NCI-H1105 treated with DMSO at 0.1 percent for 48 hours (cell line): ENCODE measurements around the gene PPIL1.
A peak's percentile ranks its signal among the peaks of the same experiment; 100 is the strongest.
"Not testable (repeated sequence)": the region's sequence is repeated elsewhere in the genome, so short reads cannot be mapped to it uniquely, and the experiment has no call there.

Experiments used
- DNase-seq: peaks from one replicate; lab custom pipeline; 2025; lab: John Stamatoyannopoulos, UW

Gene PPIL1

GRCh38 chr6:36874443-36875249, at the start of gene PPIL1:
Gene PPIL1 (minus strand): TSS chr6:36874803. CDS start chr6:36874772, 31 bp downstream.
- DNase-seq = peak; percentile 98

- DNase-seq = no peak
Measured at GRCh38 chr6:36924131-36924530, 49.5 kb upstream of the PPIL1 start.

- no peak for DNase-seq
Measured at GRCh38 chr6:36920546-36920945, 45.9 kb upstream of the PPIL1 start.

GRCh38 chr6:36920049-36920448, 45.4 kb upstream of the PPIL1 start:
- no peak for DNase-seq

- no peak for DNase-seq
Measured at GRCh38 chr6:36917541-36918193, 43.1 kb upstream of the PPIL1 start.

- no peak for DNase-seq
Measured at GRCh38 chr6:36916126-36916525, 41.5 kb upstream of the PPIL1 start.

- no peak for DNase-seq
Measured at GRCh38 chr6:36915599-36915998, 41.0 kb upstream of the PPIL1 start.

- DNase-seq = no peak
Measured at GRCh38 chr6:36914227-36914794, 39.7 kb upstream of the PPIL1 start.

GRCh38 chr6:36913082-36913481, 38.5 kb upstream of the PPIL1 start:
- DNase-seq = no peak

GRCh38 chr6:36912586-36912985, 38.0 kb upstream of the PPIL1 start:
- DNase-seq = peak; percentile 6

- no peak for DNase-seq
Measured at GRCh38 chr6:36912030-36912454, 37.4 kb upstream of the PPIL1 start.

GRCh38 chr6:36908747-36909146, 34.1 kb upstream of the PPIL1 start:
- no peak for DNase-seq

- DNase-seq = peak; percentile 28
Measured at GRCh38 chr6:36907781-36908180, 33.2 kb upstream of the PPIL1 start.

- DNase-seq = peak; percentile 91
Measured at GRCh38 chr6:36906539-36907325, 32.1 kb upstream of the PPIL1 start.

GRCh38 chr6:36904851-36905393, 30.3 kb upstream of the PPIL1 start:
- no peak for DNase-seq

GRCh38 chr6:36904114-36904513, 29.5 kb upstream of the PPIL1 start:
- no peak for DNase-seq

GRCh38 chr6:36897609-36898008, 23.0 kb upstream of the PPIL1 start:
- no peak for DNase-seq

- DNase-seq = no peak
Measured at GRCh38 chr6:36893976-36894932, 19.7 kb upstream of the PPIL1 start.

- DNase-seq = not testable (repeated sequence)
Measured at GRCh38 chr6:36891153-36891552, 16.6 kb upstream of the PPIL1 start.

GRCh38 chr6:36890112-36890663, 15.6 kb upstream of the PPIL1 start:
- no peak for DNase-seq
